ENCODE results near the gene PCGF2.

The PCGF2 gene

GRCh38 chr17:38751144-38751807 lies 3.1 kb upstream of the PCGF2 start:
- DNase-seq (ENCODE audit: extremely low read depth, low read depth) = no peak
- no peak for TF ChIP-seq CTCF (IDR thresholded peaks at IDR 0.05; ENCODE audit: low read depth, low read length)

GRCh38 chr17:38750312-38751121 lies 2.4 kb upstream of the PCGF2 start:
- DNase-seq (ENCODE audit: extremely low read depth, low read depth) = no peak
- no peak for TF ChIP-seq CTCF (IDR thresholded peaks at IDR 0.05; ENCODE audit: low read depth, low read length)

GRCh38 chr17:38750044-38750311 lies 1.8 kb upstream of the PCGF2 start:
- DNase-seq (ENCODE audit: extremely low read depth, low read depth) = no peak
- no peak for TF ChIP-seq CTCF (IDR thresholded peaks at IDR 0.05; ENCODE audit: low read depth, low read length)

GRCh38 chr17:38749223-38750043 lies 1.3 kb upstream of the PCGF2 start:
- TF ChIP-seq CTCF (IDR thresholded peaks at IDR 0.05; ENCODE audit: low read depth, low read length) = no peak
- DNase-seq (ENCODE audit: extremely low read depth, low read depth) = peak; percentile 43

GRCh38 chr17:38748892-38749222 lies 721 bp upstream of the PCGF2 start:
- DNase-seq (ENCODE audit: extremely low read depth, low read depth) = no peak
- TF ChIP-seq CTCF (IDR thresholded peaks at IDR 0.05; ENCODE audit: low read depth, low read length) = no peak

- DNase-seq (ENCODE audit: extremely low read depth, low read depth) = no peak
- no peak for TF ChIP-seq CTCF (IDR thresholded peaks at IDR 0.05; ENCODE audit: low read depth, low read length)
Observed at GRCh38 chr17:38747463-38748148, 530 bp downstream of the PCGF2 start.

Data from AG09319 (cell line).